Stomach (tissue), 4 donors: ENCODE data around the gene GPR25.

Experiments
- EP300 ChIP-seq: sonication (generic); formaldehyde crosslinking; IDR thresholded peaks from one replicate; pipeline ENCODE4 v1.6.1; 2017; ENCODE audit warnings: antibody characterized with exemption
- POLR2A ChIP-seq, 4 donors: fragments of 450-650 bp; IDR thresholded peaks; one replicate each; pipeline ENCODE4 v1.6.1; 2016; ENCODE audit warnings: antibody characterized with exemption in 4 of 4, control low read depth in 2 of 4, mild to moderate bottlenecking in 1 of 4, moderate library complexity in 1 of 4
- POLR2AphosphoS5 ChIP-seq, 3 donors: sonication (generic); formaldehyde crosslinking; IDR thresholded peaks; one replicate each; pipeline ENCODE4 v1.6.1; 2016; ENCODE audit warnings: antibody characterized with exemption in 3 of 3
- TF ChIP-seq, protein P1 (sequence below), 7 experiments: fragments of 450-650 bp in 4 of 7; fragments of 200-600 bp in 3 of 7; sonication (generic) in 3 of 7; IDR thresholded peaks; one replicate each; pipeline ENCODE4 v1.5.1; 2016 to 2019; ENCODE audit warnings: antibody characterized with exemption in 7 of 7, control low read depth in 2 of 7, mild to moderate bottlenecking in 1 of 7

DNA sequence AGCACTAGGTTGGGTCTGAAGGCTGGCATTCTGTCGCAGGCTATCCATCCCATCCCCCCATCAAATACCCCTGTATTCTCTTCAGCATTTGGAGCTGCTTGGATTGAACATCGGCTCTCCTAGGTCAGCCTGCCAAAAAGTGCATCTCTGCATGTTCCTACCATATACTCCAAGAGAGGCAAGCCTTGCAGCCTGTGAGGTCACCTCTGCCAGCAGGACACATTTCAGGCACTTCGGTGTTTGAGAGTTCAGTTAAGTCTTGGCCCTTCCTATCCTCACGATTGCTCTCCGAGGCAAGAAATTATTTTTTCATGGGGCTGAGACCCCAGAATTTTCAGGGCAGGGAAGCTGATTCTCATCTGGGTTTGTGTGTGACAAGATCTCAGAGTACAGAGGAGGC is 2.6 kb downstream of the GPR25 start:
- no peak for TF ChIP-seq POLR2A (IDR thresholded peaks at IDR 0.05)
- TF ChIP-seq POLR2AphosphoS5 (IDR thresholded peaks at IDR 0.05) = no peak
- TF ChIP-seq, protein P1, sequence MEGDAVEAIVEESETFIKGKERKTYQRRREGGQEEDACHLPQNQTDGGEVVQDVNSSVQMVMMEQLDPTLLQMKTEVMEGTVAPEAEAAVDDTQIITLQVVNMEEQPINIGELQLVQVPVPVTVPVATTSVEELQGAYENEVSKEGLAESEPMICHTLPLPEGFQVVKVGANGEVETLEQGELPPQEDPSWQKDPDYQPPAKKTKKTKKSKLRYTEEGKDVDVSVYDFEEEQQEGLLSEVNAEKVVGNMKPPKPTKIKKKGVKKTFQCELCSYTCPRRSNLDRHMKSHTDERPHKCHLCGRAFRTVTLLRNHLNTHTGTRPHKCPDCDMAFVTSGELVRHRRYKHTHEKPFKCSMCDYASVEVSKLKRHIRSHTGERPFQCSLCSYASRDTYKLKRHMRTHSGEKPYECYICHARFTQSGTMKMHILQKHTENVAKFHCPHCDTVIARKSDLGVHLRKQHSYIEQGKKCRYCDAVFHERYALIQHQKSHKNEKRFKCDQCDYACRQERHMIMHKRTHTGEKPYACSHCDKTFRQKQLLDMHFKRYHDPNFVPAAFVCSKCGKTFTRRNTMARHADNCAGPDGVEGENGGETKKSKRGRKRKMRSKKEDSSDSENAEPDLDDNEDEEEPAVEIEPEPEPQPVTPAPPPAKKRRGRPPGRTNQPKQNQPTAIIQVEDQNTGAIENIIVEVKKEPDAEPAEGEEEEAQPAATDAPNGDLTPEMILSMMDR (IDR thresholded peaks at IDR 0.05) = no peak
- no peak for TF ChIP-seq EP300
